ENCODE results near the gene AP2A2. TPM values are rescaled to one million over a fixed set of nuclear protein-coding genes. Genes with fewer than 3 reads are reported as not detected.

Gene AP2A2
- total RNA-seq, 1 donor from 2014 or later, result 53.8 TPM

- Mint-ChIP-seq H3K9me3 (no peaks in the 10 kb centered on the region), H3K4me3 (no peak overlapping the region), H3K27me3 (no peaks in the 10 kb centered on the region), H3K36me3 (ENCODE audit: low read depth) (peaks cover 25% of the 10 kb centered on the region), H3K27ac (no peak overlapping the region), H3K4me1 (peaks cover 10% of the 10 kb centered on the region)
- intact Hi-C loops (cut with micrococcal nuclease), result no loop called here
- DNase-seq, result no peak
Observed at GRCh38 chr11:942823-943222, 17.2 kb downstream of the AP2A2 start.

GRCh38 chr11:944711-945470, 19.2 kb downstream of the AP2A2 start:
- no peak for DNase-seq
- Mint-ChIP-seq H3K27ac (peak overlapping the region; percentile 46), H3K36me3 (ENCODE audit: low read depth) (peaks cover 35% of the 10 kb centered on the region), H3K27me3 (no peaks in the 10 kb centered on the region), H3K4me3 (no peak overlapping the region), H3K9me3 (no peaks in the 10 kb centered on the region), H3K4me1 (peaks cover 10% of the 10 kb centered on the region)
- intact Hi-C loops (cut with micrococcal nuclease), result no loop called here

- Mint-ChIP-seq H3K4me1 (peaks cover 1% of the 10 kb centered on the region), H3K27me3 (no peaks in the 10 kb centered on the region), H3K27ac (no peak overlapping the region), H3K4me3 (no peak overlapping the region), H3K36me3 (ENCODE audit: low read depth) (peaks cover 41% of the 10 kb centered on the region), H3K9me3 (no peaks in the 10 kb centered on the region)
- intact Hi-C loops (cut with micrococcal nuclease), result no loop called here
- no peak for DNase-seq
Observed at GRCh38 chr11:945986-946385, 20.3 kb downstream of the AP2A2 start.

DNA sequence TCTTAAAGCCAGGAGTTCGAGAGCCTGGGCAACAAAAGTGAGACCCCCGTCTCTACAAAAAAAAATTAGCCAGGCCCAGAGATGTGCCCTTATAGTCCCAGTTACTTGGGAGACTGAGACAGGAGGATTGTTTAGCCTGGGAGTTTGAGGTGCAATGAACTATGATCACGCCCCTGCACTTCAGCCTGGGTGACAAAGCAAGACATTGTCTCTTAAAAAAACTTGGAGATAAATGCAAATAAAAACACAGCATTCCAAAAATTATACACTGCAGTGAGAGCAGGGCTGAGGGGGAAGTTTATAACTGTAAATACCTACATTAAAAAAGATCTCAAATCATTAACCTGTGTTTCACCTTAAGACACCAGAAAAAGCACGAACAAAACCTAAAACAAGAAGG, 22.1 kb downstream of the AP2A2 start:
- no peak for DNase-seq
- intact Hi-C loops (cut with micrococcal nuclease), result no loop called here
- no peaks in the 10 kb centered on the region for H3K4me1 Mint-ChIP-seq
- no peak overlapping the region for H3K27ac Mint-ChIP-seq
- H3K9me3 Mint-ChIP-seq, result no peaks in the 10 kb centered on the region
- H3K27me3 Mint-ChIP-seq, result no peaks in the 10 kb centered on the region
- peaks cover 41% of the 10 kb centered on the region for H3K36me3 Mint-ChIP-seq (ENCODE audit: low read depth)
- H3K4me3 Mint-ChIP-seq, result no peak overlapping the region

DNA sequence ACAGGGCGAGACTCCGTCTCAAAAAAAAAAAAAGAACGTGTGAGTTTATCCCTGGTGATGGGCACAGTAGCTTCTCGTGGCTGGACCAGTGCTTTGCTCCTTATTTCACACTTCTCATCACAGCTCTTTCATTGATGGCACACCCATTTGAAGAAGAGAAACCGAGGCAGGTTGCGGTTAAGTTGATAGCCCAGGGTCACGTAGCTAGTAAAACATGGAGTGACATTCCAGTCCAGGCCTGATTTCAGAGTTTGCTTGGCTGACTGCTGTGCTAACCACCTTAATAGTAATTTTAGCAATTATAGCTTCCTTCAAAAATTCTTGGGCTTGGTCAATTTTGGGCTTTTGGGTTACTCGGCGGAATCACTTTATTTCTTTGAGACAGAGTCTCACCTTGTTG, 25.8 kb downstream of the AP2A2 start:
- Mint-ChIP-seq H3K27ac (no peak overlapping the region), H3K27me3 (no peaks in the 10 kb centered on the region), H3K4me3 (no peak overlapping the region), H3K4me1 (peaks cover 4% of the 10 kb centered on the region), H3K9me3 (no peaks in the 10 kb centered on the region), H3K36me3 (ENCODE audit: low read depth) (peaks cover 22% of the 10 kb centered on the region)
- intact Hi-C loops (cut with micrococcal nuclease), result no loop called here
- DNase-seq, result no peak

DNA sequence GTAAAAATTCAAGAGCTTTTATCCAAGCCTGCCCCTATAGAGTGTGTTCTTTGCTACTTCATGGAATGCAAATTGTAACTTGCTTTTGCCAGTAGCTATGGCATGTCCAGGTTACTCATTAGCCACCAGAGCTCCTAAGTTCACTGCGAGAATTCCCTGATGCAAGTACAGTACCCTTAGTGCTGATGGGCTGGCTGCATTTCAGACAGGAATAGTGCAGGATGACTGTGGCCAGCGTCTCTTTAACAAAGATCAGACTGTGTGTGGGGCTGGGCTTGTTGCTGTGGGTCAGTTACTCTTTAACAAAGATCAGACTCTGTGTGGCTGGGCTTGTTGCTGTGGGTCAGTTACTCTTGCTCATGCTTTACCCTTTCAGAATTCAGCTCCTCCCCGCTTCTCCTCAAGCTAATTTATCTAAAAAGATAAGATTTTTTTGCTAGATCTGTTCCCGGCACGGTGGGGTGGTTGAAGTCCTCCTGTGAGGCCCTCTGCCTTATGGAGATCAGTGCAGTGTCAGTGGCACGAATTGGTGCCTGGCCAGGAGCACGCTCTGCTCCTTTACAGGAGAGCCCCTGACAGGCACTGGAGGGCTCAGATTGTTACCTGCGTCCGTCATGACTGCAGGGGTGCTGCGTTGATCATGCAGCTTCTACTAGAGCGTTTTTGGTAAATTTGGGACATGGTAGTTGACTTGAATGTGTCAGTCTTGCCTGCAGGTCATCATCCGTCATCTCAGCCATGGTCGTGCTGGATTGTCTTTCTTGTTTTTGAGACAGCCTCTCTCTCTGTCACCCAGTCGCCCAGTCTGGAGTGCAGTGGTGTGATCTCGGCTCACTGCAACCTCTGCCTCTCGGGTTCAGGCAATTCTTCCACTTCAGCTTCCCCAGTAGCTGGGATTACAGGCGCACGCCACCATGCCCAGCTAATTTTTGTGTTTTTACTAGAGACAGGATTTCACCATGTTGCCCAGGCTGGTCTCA, 27.0 kb downstream of the AP2A2 start:
- no peak overlapping the region for H3K4me3 Mint-ChIP-seq
- H3K36me3 Mint-ChIP-seq (ENCODE audit: low read depth), result peaks cover 17% of the 10 kb centered on the region
- intact Hi-C loops (cut with micrococcal nuclease), result no loop called here
- H3K27me3 Mint-ChIP-seq, result no peaks in the 10 kb centered on the region
- H3K4me1 Mint-ChIP-seq, result peaks cover 4% of the 10 kb centered on the region
- H3K9me3 Mint-ChIP-seq, result no peaks in the 10 kb centered on the region
- H3K27ac Mint-ChIP-seq, result no peak overlapping the region
- DNase-seq, result no peak

- Mint-ChIP-seq H3K27ac (no peak overlapping the region), H3K4me1 (peaks cover 4% of the 10 kb centered on the region), H3K27me3 (no peaks in the 10 kb centered on the region), H3K36me3 (ENCODE audit: low read depth) (peaks cover 12% of the 10 kb centered on the region), H3K4me3 (no peak overlapping the region), H3K9me3 (no peaks in the 10 kb centered on the region)
- intact Hi-C loops (cut with micrococcal nuclease), result no loop called here
- DNase-seq, result no peak
Observed at GRCh38 chr11:953512-953911, 27.8 kb downstream of the AP2A2 start.

- H3K4me1 Mint-ChIP-seq, result peaks cover 4% of the 10 kb centered on the region
- intact Hi-C loops (cut with micrococcal nuclease), result no loop called here
- H3K4me3 Mint-ChIP-seq, result no peak overlapping the region
- DNase-seq, result no peak
- no peaks in the 10 kb centered on the region for H3K27me3 Mint-ChIP-seq
- H3K36me3 Mint-ChIP-seq (ENCODE audit: low read depth), result peaks cover 12% of the 10 kb centered on the region
- H3K27ac Mint-ChIP-seq, result no peak overlapping the region
- no peaks in the 10 kb centered on the region for H3K9me3 Mint-ChIP-seq
Observed at GRCh38 chr11:954392-955153, 28.9 kb downstream of the AP2A2 start.

GRCh38 chr11:955154-956063, 29.7 kb downstream of the AP2A2 start:
- intact Hi-C loops (cut with micrococcal nuclease), result no loop called here
- DNase-seq, result no peak
- Mint-ChIP-seq H3K4me1 (peaks cover 4% of the 10 kb centered on the region), H3K4me3 (no peak overlapping the region), H3K27ac (no peak overlapping the region), H3K9me3 (no peaks in the 10 kb centered on the region), H3K27me3 (no peaks in the 10 kb centered on the region), H3K36me3 (ENCODE audit: low read depth) (peaks cover 6% of the 10 kb centered on the region)

GRCh38 chr11:957212-957920, 31.7 kb downstream of the AP2A2 start:
- no peaks in the 10 kb centered on the region for H3K9me3 Mint-ChIP-seq
- no peaks in the 10 kb centered on the region for H3K27me3 Mint-ChIP-seq
- intact Hi-C loops (cut with micrococcal nuclease), result no loop called here
- peaks cover 4% of the 10 kb centered on the region for H3K4me1 Mint-ChIP-seq
- H3K27ac Mint-ChIP-seq, result no peak overlapping the region
- H3K4me3 Mint-ChIP-seq, result no peak overlapping the region
- no peak for DNase-seq
- H3K36me3 Mint-ChIP-seq (ENCODE audit: low read depth), result peaks cover 12% of the 10 kb centered on the region

- no peak overlapping the region for H3K27ac Mint-ChIP-seq
- H3K4me3 Mint-ChIP-seq, result no peak overlapping the region
- H3K4me1 Mint-ChIP-seq, result peaks cover 4% of the 10 kb centered on the region
- intact Hi-C loops (cut with micrococcal nuclease), result no loop called here
- peaks cover 15% of the 10 kb centered on the region for H3K36me3 Mint-ChIP-seq (ENCODE audit: low read depth)
- H3K9me3 Mint-ChIP-seq, result no peaks in the 10 kb centered on the region
- H3K27me3 Mint-ChIP-seq, result no peaks in the 10 kb centered on the region
- no peak for DNase-seq
Observed at GRCh38 chr11:958101-958500, 32.4 kb downstream of the AP2A2 start.

DNA sequence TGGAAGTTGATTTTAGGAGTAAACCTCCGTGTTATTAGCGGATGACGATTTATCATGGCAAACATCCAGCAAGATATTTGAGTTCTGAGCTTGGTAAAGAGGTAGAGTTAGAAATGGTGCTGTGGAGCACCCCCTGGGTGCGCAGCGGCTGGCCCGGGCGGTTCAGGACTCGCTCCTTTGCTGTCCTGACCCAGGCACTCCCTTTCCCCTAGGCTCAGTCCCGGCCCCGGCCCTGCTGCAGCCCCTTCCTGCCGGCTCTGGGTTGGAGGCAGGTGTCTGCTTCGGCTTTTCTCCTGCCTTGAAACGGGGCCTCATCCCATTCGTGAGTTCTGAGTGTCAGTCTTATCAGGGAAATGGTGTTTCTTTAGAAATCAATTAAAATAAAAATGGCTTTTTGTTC, 33.4 kb downstream of the AP2A2 start:
- DNase-seq, result no peak
- Mint-ChIP-seq H3K36me3 (ENCODE audit: low read depth) (peaks cover 21% of the 10 kb centered on the region), H3K4me1 (peaks cover 4% of the 10 kb centered on the region), H3K27me3 (no peaks in the 10 kb centered on the region), H3K27ac (no peak overlapping the region), H3K9me3 (peaks cover 2% of the 10 kb centered on the region), H3K4me3 (no peak overlapping the region)
- intact Hi-C loops (cut with micrococcal nuclease), result no loop called here

All from activated CD4-positive, alpha-beta T cell treated with anti-CD3 and anti-CD28 coated beads, Interleukin-2, amount 10 ng/mL, durations not matched to agents 24 days and 14 days (primary cell).